Esophagus muscularis mucosa (tissue), 3 donors: ENCODE data around the gene POMC.

Experiments used
- CTCF ChIP-seq, 3 experiments: fragments of 200-600 bp in 2 of 3; fragments of 450-650 bp in 1 of 3; sonication (generic) in 2 of 3; IDR thresholded peaks; one replicate each; pipeline ENCODE4 v1.5.1; 2017 to 2019; ENCODE audit warnings: antibody characterized with exemption in 3 of 3, mild to moderate bottlenecking in 2 of 3, moderate library complexity in 1 of 3
- POLR2AphosphoS5 ChIP-seq, 2 donors: sonication (generic); formaldehyde crosslinking; IDR thresholded peaks; one replicate each; pipeline ENCODE4 v1.6.1; 2017; ENCODE audit warnings: antibody characterized with exemption in 2 of 2

GRCh38 chr2:25198576-25198975, 30.2 kb upstream of the POMC start:
- no peak for TF ChIP-seq CTCF (IDR thresholded peaks at IDR 0.05)
- TF ChIP-seq POLR2AphosphoS5 (IDR thresholded peaks at IDR 0.05) = no peak
